Subcutaneous adipose tissue (tissue), 4 donors: ENCODE measurements around the gene KRTAP9-1. TPM values are rescaled to one million over a fixed set of nuclear protein-coding genes. Genes with fewer than 3 reads are reported as not detected.
"Not testable (repeated sequence)": the region's sequence is repeated elsewhere in the genome, so short reads cannot be mapped to it uniquely, and the experiment has no call there.

ENCODE experiments used
- total RNA-seq, 4 donors: library from RNA; depleted of rRNA; stranded (reverse); fragments of >200 nt; gene quantifications; one replicate each; pipeline ENCODE4 v1.1.0, GENCODE V29; 2016
- TF ChIP-seq, protein P1 (sequence below): fragments of 450-650 bp; IDR thresholded peaks from one replicate; pipeline ENCODE4 v1.5.1; 2016; ENCODE audit warnings: low read depth, mild to moderate bottlenecking, control low read depth, antibody characterized with exemption, moderate library complexity

KRTAP9-1 gene
- total RNA-seq, 4 donors from 2014 or later: not detected

DNA sequence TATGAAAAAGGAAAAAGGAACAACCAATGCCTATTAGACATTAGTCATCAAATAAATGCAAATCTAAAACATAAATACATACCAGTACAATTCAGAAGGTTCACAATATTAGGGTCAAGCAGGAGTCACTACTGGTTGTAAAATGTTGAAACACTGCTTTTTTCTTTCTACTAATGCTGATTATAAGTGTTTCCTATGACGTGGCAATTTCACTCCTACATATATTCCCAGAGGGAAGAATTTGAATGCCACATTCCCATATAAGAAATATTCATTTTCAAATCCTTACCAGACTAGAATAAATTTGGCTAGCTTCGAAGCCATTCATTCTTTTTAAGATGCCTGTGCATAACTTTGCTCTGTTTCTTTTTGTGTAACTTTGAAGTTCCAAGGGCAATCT lies 34.1 kb downstream of the KRTAP9-1 start:
- TF ChIP-seq, protein P1, sequence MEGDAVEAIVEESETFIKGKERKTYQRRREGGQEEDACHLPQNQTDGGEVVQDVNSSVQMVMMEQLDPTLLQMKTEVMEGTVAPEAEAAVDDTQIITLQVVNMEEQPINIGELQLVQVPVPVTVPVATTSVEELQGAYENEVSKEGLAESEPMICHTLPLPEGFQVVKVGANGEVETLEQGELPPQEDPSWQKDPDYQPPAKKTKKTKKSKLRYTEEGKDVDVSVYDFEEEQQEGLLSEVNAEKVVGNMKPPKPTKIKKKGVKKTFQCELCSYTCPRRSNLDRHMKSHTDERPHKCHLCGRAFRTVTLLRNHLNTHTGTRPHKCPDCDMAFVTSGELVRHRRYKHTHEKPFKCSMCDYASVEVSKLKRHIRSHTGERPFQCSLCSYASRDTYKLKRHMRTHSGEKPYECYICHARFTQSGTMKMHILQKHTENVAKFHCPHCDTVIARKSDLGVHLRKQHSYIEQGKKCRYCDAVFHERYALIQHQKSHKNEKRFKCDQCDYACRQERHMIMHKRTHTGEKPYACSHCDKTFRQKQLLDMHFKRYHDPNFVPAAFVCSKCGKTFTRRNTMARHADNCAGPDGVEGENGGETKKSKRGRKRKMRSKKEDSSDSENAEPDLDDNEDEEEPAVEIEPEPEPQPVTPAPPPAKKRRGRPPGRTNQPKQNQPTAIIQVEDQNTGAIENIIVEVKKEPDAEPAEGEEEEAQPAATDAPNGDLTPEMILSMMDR: no peak

DNA sequence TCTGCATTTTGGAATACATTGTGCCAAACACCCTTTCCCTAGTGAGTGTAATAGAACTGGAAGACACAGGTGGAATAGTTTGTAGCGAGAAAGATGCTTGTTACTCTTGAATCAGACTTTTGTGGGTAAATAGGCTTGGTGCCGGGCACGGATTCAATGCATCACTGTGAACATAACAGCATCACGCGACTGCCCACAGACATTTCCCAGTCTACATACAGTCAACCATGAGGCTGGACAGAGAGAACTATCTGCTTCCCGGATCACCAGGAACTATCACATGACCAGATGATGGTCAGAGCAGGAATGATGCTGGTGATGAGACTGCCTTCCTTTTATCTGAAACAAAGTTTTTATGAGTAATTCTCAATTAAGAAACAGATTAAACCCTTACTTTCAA lies 36.4 kb downstream of the KRTAP9-1 start:
- TF ChIP-seq, protein P1: no peak

DNA sequence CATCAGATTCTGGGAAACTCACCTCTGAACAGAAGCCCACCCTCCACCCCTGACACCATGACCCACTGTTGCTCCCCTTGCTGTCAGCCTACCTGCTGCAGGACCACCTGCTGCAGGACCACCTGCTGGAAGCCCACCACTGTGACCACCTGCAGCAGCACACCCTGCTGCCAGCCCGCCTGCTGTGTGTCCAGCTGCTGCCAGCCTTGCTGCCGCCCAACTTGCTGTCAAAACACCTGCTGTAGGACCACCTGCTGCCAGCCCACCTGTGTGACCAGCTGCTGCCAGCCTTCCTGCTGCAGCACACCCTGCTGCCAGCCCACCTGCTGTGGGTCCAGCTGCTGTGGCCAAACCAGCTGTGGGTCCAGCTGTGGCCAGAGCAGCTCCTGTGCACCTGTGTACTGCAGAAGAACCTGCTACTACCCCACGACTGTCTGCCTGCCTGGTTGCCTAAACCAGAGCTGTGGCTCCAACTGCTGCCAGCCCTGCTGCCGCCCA lies 37.0 kb downstream of the KRTAP9-1 start, which contains the start of gene KRTAP9-2:
TSS of gene KRTAP9-2 (plus strand) at position 51 of the 498 bp plus-strand sequence. CDS start at position 58, 7 bp downstream.
- TF ChIP-seq, protein P1: not testable (repeated sequence)

DNA sequence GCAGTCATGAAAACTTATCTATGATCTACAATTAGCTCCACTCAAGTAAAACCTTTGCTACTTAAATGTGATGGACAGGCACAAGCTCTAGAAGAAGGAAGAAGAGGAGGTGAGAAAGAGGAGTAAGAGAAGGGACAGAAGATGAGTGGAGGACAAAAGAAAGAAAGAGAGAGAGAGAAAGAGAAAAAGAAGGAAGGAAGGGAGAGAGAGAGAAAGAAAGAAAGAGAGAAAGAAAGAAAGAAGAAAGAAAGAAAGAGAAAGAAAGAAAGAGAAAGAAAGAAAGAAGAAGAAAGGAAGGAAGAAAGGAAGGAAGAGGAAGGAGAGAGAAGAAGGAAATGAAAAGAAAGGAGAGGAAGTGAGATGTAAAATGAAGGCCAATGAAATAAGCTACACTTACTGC lies 40.4 kb downstream of the KRTAP9-1 start:
- TF ChIP-seq, protein P1: no peak

DNA sequence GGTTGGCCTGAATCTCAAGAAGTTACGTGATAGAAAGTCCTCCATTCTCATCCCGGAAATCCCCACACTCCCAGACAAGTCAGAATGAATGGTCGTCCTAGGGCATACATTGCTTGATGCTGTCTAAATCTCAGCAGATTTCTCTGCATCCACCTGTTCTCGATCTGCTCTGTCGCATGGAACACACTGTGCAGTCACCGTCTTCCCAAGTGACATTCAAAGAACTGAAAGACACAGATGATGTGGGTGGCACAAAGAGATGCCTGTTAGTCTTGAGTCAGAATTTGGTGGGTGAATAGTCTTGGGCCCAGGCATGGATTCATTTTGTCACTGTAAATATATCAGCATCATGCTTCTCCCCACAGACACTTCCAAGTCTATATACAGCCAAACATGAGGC lies 42.0 kb downstream of the KRTAP9-1 start:
- TF ChIP-seq, protein P1: no peak

DNA sequence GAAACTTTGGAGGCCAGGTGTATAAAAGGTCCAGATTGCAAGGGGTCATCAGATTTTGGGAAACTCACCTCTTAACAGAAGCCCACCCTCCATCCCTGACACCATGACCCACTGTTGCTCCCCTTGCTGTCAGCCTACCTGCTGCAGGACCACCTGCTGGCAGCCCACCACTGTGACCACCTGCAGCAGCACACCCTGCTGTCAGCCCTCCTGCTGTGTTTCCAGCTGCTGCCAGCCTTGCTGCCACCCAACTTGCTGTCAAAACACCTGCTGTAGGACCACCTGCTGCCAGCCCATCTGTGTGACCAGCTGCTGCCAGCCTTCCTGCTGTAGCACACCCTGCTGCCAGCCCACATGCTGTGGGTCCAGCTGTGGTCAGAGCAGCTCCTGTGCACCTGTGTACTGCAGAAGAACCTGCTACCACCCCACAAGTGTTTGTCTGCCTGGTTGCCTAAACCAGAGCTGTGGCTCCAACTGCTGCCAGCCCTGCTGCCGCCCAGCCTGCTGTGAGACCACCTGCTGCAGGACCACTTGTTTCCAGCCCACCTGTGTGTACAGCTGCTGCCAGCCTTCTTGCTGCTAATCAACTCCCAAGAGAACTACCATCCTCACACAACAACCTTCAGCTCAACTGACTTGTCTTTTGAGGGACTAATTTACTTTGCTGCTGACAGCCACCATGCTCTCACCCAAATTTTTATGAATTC lies 42.9 kb downstream of the KRTAP9-1 start, which contains the start of gene KRTAP9-3:
TSS of gene KRTAP9-3 (plus strand) at position 51 of the 707 bp plus-strand sequence. CDS start at position 104, 53 bp downstream.
- TF ChIP-seq, protein P1: not testable (repeated sequence)

DNA sequence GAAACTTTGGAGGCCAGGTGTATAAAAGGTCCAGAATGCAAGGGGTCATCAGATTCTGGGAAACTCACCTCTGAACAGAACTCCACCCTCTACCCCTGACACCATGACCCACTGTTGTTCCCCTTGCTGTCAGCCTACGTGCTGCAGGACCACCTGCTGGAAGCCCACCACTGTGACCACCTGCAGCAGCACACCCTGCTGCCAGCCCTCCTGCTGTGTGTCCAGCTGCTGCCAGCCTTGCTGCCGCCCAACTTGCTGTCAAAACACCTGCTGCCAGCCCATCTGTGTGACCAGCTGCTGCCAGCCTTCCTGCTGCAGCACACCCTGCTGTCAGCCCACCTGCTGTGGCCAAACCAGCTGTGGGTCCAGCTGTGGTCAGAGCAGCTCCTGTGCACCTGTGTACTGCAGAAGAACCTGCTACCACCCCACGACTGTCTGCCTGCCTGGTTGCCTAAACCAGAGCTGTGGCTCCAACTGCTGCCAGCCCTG lies 48.3 kb downstream of the KRTAP9-1 start, which contains the start of gene KRTAP9-8:
TSS of gene KRTAP9-8 (plus strand) at position 51 of the 489 bp plus-strand sequence. CDS start at position 104, 53 bp downstream.
- TF ChIP-seq, protein P1: not testable (repeated sequence)
